HG03378 (cell line): ENCODE data around the gene NUPR2.
"Not testable (repeated sequence)": the region's sequence is repeated elsewhere in the genome, so short reads cannot be mapped to it uniquely, and the experiment has no call there.

Source experiments
- ATAC-seq: cut with Tn5 transposase; IDR thresholded peaks from one replicate; pipeline ENCODE4 v1.9.1; 2021; ENCODE audit warnings: mild to moderate bottlenecking, moderate library complexity; ENCODE audit not compliant: unreplicated experiment

The NUPR2 gene

GRCh38 chr7:56087445-56087844 is 28.8 kb downstream of the NUPR2 start:
- no peak for ATAC-seq

GRCh38 chr7:56086761-56087160 is 29.5 kb downstream of the NUPR2 start:
- no peak for ATAC-seq

DNA sequence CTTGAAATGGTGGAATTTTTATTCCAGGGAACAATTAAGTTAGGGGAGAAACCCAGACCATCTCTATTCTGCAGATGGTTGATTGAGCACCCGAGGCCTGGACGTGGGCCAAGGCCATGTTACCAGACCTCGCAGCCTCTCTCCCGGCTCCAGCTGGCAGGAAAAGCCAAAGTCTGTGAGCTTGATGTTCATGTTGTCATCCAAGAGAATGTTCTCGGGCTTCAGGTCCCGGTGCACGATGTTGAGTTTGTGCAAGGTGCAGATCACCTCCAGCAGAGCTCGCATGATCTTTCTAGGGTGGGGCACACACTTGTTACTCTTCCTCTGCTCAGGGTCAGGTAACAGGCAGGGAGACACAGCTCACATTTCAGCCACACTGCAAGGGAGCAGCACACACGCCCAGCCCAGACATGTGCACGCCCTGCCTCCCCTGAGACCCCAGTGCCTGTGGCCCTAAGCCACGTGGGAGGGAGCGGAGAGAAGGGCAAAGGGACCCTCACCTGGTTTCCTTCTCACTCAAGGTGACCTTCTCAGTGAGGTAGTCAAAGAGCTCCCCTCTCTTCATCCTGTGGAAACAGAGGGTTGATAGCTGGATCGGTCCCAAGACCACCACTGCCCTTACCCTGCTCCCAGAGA is 32.9 kb downstream of the NUPR2 start:
- ATAC-seq: no peak

DNA sequence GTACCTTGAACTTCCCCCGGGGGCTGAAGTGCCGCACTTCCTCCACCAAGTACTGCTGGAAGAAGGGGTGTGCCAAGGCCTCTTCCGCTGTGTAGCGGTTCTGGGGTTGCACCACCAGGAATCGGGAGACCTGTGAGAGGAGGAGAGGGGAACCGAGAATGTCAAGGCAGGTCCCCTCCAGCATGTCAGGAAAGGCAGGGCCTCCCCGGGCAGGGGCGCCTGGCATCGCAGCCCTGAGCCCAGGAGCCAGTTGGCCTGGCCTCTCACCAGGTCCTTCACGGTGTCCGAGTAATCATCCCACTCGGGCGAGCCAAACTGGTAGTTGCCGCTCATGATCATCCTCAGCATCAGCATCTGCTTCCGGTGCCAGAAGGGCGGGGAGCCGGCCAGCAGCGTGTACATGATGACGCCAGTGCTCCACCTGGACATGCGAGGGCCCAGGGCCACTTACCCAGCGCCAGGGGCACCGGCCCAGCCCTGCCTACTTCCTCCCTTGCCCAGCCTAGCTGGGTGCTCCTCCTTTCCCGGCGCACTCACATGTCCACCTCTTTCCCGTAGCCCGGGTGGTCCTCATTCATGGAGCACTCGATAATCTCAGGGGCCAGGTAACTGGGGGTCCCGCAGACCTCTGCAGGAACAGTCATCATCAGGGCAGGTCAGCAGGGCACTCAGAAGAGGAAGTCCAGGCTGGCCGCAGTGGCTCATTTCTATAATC is 34.4 kb downstream of the NUPR2 start:
- ATAC-seq: no peak

- not testable (repeated sequence) for ATAC-seq
These were observed 35.3 kb downstream of the NUPR2 start for GRCh38 chr7:56080726-56081435.

GRCh38 chr7:56079450-56080185 is 36.6 kb downstream of the NUPR2 start:
- no peak for ATAC-seq

DNA sequence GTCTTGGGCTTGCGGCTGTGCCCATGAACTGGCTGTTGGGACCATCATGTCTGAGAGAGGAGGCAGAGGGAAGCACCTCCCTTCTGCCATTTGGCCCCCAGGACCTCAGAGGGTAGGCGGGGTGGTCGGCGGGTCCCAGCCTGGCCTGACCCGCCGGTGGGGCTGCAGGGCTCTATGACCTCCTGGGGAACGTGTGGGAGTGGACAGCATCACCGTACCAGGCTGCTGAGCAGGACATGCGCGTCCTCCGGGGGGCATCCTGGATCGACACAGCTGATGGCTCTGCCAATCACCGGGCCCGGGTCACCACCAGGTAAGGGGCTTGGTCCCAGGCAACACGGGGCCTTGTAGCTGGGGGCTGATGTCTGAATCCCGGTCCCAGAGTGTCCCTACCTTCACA is 38.0 kb downstream of the NUPR2 start:
- no peak for ATAC-seq

DNA sequence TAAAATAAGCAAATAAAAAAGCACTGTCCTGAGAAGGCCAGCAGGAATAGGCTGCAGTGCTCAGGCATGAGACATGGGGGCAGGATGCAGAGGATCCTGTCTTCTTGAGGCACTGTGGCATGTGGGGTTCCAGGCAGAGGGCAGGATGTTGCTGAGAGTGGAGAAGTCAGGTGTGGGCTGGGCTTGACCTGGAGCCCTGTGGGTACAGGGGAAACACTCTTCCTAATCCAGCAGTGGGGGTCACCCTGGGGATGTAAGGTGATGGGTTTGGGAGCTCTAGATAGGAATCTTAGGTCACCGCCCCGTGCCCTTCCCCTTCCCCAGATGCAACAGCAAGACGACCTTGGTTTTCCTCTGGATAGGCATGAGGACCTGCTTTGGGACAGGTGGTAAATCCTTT is 38.5 kb downstream of the NUPR2 start:
- ATAC-seq: no peak

DNA sequence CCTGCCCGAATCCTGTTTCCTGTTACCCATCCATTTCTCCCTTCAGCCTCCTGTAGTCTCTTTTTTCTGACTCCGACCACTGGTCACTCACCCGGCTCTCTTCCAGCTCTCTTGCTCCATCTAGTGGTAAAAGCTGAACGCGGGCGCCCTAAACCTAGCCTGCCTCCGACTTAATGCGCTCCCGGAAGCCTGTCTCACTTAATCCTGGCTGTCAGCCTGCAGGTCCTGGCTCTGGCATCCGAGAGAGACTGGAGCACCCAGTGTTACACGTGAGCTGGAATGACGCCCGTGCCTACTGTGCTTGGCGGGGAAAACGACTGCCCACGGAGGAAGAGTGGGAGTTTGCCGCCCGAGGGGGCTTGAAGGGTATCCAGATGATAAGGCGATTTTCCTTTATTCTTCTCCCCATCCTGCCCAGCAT is 41.8 kb downstream of the NUPR2 start:
- ATAC-seq: peak; percentile 82

- not testable (repeated sequence) for ATAC-seq
These were observed 49.8 kb downstream of the NUPR2 start for GRCh38 chr7:56066376-56066775.
